GM21367 (cell line): ENCODE results near the gene GABRG3.

ENCODE experiments used
- ATAC-seq: cut with Tn5 transposase; IDR thresholded peaks from one replicate; pipeline ENCODE4 v1.9.1; 2021; ENCODE audit not compliant: unreplicated experiment

The GABRG3 gene

DNA sequence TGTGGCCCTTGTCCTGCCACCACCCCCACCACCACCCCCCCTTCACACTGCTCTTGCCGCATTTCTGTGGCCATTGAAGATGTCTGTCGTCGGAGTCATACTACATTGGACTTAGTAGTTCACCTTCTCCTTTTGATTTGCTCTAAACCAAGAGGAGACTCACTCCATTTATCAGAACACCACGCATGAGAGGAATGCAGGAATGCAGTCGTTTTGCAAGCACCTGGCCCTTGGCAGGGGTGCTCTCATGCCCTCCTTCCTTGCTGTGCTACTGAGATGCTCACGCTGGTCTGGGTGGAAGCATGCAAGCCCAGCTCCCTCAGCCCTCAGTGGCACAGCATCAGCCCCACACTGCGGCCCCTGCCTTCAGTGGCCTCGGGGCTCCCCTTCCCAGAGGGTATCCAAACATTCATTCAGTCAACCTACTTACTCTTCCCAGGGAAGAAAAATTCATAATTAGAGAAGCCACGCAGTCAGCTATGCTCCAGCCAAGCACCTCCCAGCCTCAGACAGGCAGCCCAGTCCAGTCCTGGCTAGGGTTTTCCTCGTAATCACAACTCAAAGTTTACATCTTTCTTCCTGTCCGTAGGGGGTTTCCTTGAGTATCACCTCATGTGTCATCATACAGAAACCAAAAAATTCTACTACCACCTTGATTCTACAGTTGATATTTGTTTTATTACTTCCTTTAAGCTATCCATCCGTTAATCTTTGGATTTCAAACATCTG lies 520.0 kb downstream of the GABRG3 start:
- ATAC-seq: no peak

DNA sequence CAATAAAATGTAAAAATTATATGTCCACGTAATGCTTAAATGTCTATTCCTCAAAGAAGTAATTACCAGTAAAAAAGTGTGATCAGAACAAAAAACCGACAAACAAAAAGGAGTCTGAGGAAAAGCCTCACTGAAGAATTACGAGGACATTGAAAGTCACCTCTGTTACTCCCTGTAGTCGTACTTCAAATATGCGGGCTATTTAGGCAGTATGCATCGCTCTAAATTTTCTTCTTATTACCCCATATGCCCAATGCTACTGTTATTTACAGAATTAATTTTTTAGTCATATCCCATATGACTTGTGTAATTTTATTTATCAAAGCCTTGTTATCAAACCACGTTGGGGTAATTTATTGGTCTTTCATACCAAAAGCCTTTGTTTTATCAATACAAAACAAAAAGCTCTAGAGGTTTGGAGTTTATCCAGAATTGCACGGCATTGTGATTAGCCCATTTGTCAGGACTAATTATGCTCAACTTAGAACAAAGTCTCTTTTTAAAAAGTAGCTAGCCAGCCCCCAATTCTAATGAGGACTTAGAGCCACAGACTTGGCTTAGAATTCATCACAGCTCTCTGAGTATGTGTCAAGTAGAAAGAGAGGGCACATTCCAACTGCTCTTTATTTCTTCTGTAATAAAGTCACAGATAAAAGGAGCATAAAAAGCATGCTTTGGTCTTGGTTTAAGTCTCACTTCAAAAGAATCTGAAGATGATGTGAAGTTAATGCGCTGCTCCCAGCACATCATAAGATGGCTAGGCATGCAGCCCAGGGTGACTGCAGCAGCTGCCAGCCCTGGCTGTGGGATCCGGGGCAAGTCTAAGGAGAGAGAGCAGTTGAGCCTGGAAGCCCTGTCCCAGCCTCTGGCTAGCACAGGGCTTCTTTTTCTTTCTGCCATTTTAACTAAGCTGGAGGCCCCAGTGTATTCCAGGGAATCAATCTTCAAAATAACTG lies 521.0 kb downstream of the GABRG3 start:
- ATAC-seq: no peak

DNA sequence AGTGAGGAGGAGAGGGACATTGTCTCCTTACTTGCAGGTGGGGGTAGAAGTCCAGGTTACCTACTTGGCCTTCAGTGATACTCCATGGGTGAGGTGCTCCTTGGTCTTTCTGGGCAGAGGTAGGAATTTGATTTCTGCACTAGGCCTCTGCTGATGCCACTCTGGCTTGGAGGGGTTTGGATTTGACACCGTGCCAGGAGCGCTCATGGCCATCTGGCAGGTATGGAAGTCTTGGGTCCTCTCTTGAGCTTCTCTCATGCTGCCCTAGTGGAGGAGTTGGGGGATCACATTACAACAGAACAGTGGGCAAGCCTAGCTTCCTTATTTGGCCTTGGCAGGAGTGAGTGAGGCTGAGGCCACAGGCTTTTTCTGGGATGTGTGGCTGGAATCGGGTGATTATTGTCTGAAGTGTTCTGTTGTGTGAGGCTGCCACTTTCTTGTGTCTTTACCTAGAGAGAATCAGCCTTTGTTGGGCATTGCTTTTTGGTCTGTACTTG lies 525.0 kb downstream of the GABRG3 start:
- no peak for ATAC-seq

DNA sequence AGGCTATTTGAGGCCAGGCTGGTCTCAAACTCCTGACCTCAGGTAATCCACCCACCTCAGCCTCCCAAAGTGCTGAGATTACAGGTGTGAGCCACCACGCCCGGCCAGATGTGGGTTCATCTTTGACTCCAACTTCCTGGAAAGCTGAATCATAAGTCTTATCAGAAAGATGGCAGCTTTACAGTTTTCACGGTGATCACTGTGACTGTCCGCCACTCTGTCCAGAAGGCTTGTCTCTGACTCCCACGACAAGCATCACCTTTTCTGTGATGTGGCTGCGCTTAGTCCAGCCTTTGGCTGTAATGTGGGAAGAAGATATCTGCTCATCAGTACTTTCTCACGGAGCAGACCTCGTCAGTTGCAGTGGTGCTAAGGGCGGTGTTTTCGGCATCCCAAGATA lies 527.7 kb downstream of the GABRG3 start:
- ATAC-seq: no peak

DNA sequence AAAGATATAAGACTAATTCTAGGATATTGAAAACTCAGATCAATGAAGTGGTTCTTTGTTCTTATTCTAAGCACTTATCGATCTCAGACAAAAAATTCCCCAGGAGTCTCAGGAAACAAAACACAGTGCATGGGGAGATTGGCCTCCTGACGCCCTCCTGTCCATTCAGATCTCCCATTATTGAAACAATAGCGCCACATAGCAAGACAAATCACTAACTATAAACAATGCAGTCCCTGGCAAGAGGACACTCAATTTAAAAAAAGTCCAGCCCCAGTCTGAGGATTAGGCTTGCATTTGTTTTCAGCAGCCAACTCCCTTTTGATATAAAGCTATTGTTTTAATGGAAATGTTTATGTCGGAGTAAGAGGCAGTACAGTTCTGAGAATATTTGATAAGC lies 528.2 kb downstream of the GABRG3 start:
- ATAC-seq: no peak

DNA sequence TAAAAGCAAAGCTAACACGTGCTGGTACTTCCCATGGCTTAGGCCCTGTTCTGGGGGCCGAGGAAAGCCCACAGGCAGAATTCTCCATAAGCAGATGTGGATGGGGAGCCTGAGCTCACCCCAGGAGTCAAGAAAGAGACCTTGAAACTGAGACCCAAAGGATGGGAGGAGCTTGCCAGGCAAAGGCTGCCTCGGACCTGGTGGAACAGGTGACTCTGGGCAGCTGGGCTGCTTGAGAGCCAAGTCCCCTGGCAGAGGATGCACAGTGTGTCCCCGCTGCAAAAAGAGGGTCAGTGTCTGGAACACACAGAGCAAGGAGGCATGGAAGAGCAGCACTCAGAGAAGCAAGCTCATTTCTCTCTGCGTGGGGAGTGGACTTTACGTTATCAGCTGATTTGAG lies 528.7 kb downstream of the GABRG3 start:
- no peak for ATAC-seq

DNA sequence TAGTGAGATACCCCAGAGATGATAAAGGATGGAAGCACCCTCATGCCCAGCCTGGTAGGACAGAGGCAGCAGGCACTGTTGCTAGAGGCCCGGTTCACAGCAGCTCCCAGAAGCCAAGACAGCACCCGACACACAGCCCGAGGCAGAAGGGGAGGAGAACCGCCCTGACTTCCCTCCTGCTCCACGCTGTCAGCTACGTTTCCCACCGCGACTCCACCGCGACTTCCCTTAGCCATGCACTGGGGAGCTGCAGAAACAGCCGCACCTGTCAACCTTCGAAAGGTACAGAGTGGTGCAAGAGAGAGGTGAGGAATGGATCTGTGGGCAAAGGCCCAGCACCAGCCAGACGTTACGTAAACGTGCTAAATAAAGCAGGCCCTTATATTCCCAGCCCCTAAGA lies 529.2 kb downstream of the GABRG3 start:
- no peak for ATAC-seq

DNA sequence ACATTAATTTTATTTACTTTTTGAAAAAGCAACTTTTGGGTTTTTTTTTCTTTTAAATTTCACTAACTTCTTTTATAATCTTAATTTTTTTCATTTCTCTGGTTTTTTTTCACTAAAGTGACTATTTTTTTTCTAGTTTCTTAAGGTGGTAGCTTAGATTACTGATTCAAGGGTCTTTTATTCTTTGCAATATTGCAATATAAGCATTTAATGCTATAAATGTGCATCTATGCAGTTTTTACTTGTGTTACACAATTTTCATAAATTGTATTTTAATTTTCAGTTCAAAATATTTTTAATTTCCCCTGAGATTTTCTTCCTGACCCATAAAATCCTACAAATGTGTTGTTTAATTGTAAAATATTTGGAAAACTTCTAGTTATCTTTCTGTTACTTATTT lies 535.8 kb downstream of the GABRG3 start:
- no peak for ATAC-seq

DNA sequence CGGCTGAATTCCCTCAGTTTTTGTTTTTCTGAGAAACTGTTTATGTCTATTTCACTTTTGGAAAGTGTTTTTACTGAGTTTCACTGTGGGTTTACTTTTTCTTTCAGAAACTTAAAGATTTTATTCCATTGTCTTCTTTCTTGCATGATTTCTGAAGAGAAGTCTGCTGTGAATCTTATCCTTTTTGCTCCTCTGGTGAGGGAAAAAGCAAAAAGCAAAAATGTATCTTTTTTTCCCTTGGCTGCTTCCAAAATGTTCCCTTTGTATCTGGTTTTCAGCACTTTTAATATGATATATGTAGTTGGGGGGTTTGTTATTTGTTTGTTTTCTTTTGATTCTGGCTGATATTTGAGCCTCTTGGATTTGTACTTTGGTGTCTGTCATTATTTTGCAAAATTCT lies 538.0 kb downstream of the GABRG3 start:
- no peak for ATAC-seq

DNA sequence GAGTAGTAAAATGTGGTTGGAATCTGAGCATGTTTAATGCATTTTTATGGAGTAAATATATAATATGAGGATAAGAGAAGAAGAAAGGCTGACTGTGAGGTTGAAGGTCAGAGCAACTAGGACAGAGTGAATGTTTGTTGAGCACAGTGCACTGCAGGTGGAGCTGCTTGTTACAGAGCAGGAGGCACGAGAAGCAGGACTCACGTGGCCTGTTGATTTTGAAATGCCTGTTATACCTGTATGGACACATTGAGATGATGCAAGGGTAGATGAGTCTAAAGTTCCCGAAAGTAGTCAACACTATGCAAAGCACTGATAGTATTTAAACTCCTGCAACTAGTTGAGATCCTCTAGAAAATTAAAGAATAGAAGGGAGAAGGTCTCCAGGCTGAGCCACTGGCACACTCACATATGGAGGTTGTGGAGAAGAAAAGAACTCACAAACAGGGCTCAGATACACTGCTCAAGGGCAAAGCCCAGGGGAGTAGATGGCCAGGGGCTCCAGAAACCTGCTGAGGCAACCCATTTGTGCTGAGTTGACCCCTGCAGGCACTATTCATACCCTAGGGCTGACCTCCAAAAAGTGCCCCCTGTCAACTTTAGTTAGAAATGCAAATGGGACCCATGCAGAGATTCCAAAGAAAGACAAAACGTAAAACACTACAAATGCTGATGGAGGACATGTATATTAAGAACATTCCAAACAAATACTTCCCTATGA lies 541.5 kb downstream of the GABRG3 start:
- no peak for ATAC-seq

DNA sequence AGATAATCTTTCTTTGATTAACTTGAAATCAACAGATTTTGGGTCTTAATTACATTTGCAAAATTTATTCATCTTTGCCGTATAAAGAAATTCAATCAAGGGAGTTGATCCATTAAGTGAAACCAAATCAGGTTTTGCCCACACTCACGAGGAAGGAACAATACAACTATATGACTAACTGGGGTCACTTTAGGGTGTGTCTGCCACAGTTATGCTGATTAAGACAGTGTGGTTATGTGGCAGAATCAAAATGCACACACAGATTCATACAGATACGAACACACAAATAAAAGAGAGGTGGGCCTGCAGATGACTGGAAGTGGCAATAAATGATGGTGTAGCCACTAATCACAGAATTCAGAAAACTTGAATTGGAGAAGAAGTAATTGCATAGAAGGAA lies 543.5 kb downstream of the GABRG3 start:
- no peak for ATAC-seq

DNA sequence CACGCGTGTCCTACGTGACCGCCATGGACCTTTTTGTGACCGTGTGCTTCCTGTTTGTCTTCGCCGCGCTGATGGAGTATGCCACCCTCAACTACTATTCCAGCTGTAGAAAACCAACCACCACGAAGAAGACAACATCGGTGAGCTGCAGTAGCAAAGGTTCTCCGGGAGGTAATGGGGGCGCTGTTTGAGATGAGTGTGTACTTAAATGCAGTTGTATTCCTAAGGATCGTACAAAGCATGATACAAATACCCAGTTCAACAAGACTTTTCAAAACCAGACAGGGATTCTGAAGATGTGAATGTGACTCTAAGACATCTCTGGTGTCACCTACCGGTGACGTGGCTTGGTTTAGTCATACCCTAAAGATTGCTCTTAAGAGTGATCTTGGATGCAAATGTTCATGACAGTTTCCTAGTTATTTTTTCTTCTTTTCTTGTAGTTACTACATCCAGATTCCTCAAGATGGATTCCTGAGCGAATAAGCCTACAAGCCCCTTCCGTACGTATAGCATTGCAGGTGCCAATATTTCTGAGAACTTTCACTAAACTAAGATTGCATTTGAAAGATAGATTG lies 556.6 kb downstream of the GABRG3 start:
- no peak for ATAC-seq

DNA sequence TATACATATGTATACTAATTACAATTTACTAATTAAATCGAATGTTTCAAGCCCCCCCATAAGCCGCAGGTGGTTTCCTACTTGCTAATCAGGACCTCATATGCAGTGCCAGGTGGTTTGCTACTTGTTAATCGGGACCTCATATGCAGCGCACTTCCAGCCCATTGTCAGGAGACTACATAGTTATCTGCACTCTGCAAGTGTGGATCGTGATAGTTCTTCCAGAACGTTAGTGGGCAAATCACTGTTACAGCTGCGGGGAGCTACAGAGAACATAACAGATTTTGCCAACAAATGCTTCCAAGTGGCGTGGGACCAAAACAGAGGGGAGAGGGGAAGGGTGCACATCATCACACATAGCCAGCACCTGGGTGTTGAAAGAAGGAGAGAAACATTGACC lies 558.4 kb downstream of the GABRG3 start:
- ATAC-seq: no peak

DNA sequence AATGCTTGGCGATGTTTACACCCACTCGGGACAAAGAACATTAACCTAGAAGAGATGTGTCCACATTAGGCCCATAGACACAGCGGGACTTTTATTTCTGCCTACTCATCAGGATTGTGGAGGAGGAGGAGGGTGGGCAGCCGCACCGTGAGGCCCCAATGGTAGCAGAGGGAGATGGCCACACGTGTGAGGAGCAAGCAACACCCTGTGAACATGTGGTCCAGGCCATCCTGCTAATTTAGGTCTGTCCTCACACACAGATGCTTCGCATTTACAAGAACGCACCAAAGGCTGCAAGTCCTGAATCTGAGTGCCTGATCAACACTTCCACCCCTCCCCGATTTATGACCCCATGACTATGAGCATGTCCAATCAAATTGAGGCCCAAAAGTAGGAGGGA lies 560.0 kb downstream of the GABRG3 start:
- no peak for ATAC-seq

DNA sequence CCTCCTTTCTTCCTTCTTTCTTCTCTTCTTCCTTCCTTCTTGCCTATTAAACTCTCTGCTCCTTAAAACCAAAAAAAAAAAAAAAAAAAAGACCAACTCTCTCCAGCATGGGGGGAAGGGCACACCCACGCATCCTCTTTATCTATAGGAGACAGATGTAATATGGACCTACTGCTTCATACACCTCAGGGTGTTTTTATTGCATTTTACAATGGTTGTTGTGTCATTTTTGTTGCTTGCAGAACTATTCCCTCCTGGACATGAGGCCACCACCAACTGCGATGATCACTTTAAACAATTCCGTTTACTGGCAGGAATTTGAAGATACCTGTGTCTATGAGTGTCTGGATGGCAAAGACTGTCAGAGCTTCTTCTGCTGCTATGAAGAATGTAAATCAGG lies 561.4 kb downstream of the GABRG3 start:
- ATAC-seq: no peak

DNA sequence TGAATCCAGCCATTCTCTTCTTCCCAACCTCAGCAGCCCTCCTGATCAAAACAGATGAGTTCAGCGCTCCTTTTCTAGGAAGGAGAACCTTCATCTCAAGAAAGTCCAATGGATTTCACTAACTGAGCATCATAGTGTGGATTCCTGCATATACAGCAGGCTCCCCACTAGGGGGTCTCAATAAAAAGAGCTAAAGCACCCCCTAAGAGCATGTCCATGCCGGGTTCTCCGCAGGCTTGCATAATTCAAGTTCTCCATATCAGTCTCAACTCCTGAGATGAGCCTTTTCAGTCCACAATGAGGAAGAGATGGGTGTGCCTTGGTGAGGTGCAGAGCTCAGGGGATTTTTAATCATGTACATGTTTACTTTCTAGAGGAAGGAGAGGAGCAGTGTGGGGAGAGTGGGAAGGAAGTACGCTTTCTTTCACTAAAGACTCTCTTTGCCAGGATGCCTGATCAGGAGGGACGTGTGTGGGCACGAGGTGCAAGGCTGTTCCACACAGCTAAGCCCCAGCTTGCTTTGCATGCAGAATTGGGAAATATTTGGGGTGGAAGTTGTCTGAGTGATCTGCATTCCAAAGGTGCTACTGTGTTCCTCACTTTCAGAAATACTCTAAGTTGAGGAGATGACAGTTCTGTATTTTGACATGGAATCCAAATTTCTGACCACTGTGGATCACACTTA lies 564.6 kb downstream of the GABRG3 start:
- ATAC-seq: no peak

DNA sequence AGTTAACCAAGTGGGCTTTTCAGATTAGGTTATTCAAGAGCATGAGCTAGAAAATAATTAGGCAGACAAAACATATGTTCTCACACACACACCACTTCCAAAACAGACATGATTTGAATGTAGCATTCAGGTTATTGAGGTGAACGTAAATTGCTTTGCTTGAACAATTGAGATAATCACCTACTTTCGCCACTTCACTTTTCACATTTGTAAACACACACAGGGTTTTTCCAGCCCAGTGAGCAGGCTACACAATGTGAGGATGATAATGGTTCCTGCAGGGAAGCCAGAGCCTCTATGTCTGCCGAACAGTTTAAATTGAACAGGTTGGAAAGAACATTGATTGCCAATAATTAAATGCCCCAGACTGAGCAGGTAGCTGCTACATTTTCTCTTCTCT lies 567.3 kb downstream of the GABRG3 start:
- no peak for ATAC-seq

DNA sequence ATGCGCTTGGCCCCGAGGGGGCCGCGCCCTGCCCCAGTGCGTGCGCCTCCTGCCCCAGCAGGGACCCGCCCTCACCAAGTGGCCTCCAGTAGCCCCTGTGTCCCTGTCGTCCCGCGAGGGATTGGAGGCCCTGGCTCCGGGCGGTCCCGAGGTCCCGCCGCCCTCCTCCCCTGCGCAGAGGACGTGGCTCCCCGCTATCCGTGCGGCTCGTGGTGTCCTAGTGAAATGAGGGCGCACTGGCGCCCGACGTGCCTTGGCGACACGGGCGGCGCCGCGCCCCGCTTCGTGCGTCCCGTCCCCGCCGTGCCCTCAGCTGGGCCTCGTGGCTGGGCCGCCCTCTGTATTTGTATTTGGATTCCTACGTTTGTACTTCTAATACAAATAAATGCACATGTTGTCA lies 570.6 kb downstream of the GABRG3 start:
- no peak for ATAC-seq

DNA sequence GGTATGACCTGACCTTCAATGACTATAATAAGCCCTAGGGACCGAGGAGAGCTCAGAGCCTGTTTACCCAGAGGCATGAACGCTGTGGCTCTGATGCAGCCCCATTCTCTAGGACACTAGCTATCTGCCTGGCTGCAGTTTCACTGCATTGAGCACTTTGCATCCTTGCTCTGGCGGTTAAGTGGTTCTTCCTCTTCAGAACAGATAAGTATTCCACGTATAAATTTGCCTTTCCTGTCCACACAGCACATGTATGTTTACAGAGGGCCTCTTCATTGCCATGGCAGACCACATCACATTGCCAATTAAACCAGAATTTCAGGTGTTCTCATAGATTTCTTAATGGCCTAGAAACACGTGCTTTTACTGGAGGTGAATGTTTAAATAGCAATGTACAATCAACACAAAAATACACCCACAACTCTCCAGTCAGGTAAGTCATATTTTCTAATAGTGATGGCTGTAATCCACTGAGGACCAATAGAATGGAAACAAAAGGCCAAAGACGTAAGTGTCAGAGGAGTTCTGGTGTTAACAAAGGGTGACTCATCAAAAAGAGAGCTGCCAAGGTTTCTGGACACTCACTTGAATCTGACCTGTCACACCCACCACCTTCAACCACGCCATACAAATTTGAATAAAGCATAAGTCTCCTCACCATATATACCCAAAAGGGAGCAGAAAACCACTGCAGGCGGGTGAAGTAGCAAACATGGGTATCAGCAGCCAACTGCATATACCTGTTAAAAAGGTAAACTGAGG lies 574.7 kb downstream of the GABRG3 start:
- ATAC-seq: no peak

DNA sequence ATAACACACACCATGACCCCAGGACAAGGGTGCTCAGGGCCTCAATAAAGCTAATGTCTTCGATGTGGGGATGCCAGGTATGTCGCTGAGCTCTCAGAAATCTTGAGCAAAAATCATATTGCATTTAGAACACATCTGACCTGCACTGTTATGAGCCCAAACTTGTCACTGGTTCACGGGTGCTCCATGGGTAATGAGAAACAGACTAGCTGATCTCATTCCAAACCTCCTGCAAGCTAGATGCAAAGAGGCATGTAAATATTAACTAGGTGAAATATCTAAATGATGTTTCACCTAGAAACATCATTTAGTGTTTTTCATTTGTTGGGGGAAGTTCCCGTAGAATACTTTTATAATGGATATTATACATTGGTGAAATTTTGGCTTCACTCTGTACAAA lies 578.8 kb downstream of the GABRG3 start:
- no peak for ATAC-seq
